HG03558 (cell line): ENCODE data around the gene EPAS1.

Experiments
- ATAC-seq: cut with Tn5 transposase; IDR thresholded peaks from one replicate; pipeline ENCODE4 v1.9.1; 2021; ENCODE audit warnings: moderate number of reproducible peaks; ENCODE audit not compliant: unreplicated experiment; ENCODE audit errors: extremely low read depth

Gene EPAS1

GRCh38 chr2:46317094-46317486, 19.9 kb downstream of the EPAS1 start:
- ATAC-seq = no peak

DNA sequence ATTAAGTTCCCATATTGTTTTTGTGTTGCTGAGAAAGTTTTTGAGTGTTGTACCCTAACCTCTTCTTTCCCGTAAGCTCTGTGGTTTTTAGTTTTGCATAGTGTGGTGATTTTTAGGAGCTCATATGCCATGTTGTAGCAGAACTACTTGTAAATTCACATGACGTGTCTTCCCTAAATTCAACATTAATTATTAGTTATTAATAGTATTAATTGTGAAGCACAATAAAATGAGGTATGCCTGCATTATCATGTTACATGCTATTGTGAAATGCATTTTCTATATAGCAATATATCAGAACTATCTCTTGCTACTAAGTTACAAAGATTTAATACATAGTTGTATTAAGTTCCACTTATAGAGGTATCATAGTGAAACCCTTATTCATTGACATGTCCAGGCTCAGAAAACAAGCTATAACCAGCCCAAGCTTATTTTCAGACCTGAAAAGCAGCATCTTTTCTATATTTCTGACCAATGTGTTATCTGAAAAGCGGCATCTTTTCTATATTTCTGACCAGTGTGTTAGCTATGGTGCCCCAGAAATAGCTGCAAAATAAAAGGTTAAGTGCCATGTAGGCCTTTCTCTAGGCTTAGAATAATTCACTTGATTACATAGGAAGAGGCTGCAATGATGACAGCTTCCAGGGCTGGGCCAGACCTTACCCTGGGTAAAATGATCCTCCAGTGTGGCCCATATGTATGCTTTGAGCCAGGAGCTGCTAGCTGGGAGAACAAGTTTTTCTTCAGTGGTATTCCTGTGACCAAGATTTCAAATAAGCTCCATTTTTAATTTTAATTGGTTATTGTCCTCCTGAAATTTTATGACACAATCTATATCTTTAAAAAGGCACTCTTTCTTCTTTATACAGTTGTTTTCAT, 21.6 kb downstream of the EPAS1 start:
- no peak for ATAC-seq

GRCh38 chr2:46319711-46320110, 22.5 kb downstream of the EPAS1 start:
- ATAC-seq = no peak

DNA sequence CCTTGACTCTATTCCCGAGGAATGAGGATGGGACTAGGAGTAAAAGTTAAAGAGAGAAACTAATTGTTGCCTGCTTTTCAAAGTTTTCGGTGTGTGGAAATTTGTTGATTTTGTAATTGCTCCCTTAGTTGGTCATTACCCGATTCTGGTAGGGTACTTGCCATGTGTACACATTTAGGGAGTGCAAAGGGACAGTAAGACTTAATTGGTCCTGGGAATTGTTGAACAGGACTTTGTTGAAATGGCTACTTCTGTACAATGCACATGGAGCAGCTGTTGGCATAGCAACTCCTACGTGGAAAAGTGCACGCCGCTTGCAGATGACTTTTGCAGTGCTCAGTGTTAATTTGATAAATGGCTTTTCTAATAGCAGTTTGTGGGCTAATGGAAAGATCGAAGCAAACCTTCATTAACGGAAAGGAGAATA, 22.9 kb downstream of the EPAS1 start:
- no peak for ATAC-seq

GRCh38 chr2:46323730-46324129, 26.5 kb downstream of the EPAS1 start:
- ATAC-seq = no peak

DNA sequence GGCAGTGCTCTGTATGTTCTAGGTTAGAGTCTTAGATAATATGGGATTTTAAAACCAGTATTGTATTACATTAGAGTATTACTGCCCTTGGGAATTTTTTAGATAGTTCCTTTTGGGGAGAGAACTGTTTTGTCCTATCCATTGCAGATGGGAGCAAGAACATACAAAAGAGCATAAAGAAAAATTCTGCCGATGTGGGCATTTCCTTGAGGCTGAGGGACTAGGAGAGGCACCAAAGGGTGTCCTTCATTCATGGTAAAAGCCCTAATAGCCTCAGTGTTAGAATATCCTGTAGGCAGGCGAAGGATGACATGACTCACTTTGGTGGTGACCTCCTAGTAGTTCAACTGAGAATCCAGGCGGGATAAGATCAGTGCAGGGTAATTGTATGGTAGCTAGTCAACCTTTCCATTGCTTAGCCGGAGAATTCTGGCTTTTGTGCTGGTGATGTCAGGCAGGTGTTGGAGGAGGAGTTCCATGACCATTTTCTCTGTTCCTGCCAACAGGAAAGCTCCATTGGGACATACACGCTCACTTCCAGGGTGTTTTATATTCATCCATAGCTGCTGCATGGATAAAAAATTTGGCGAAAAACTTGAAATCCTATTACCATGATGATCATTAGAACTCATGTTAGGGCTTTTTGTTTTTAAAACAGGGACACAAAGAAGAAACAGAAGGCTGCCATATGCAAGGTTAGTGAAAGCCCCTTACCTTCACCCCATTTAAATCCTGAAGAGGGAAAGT, 28.1 kb downstream of the EPAS1 start:
- ATAC-seq = no peak

DNA sequence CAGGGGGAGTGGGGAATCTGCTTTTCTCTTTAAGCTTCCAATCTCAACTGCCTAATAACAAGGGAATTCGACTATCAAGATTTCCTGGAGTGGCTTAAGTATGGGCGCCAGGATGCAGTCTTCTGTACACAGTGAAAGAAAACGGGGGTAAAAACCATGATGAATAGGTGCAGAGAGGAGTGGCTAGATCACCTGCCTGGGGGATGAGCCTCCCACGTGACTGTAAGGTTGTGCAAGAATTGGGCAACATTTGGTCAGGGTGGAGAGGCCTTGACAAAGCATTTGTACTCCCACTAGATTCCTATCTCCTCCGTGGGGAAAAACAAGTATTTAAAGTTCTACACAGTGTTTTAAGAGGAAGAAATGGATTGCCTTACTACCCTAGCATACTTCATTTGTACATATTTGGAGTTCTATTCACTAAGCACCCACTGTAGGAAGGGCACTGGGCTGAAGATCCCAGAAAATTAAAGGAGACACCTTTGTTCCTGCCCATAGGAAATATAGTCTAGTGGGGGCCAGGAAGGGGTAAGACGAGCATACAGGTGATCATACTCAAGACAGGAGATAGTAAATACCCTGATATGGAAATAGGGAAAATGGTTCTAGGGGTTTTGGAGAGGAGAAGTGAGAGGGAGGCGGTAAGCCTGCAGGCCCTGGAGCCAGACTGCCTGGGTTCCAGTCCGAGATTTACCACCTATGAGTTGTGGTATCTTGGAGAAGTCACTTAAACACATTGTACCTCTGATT, 29.2 kb downstream of the EPAS1 start:
- no peak for ATAC-seq

GRCh38 chr2:46327627-46328026, 30.4 kb downstream of the EPAS1 start:
- ATAC-seq = no peak

DNA sequence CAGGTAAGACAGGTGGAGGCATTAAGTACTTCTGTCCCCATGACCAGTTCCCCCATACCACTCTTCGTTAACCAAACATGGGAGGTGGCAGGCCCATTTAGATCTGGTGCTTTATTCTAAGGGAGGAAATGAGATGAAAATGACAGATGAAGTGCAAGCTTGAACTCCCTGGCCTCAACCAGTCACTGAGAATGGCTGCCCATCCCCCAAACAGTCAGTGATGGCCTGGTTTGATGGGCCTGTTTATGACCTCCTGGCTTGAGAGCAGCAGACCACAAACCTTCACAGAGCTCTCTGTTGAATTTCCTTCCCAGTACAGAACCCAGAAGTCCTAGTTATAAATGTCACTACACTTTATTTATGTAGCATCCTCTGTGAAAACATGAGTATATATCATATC, 31.1 kb downstream of the EPAS1 start:
- ATAC-seq = no peak

GRCh38 chr2:46328829-46329228, 31.6 kb downstream of the EPAS1 start:
- ATAC-seq = no peak

GRCh38 chr2:46329340-46329739, 32.1 kb downstream of the EPAS1 start:
- ATAC-seq = no peak

GRCh38 chr2:46329803-46330775, 32.9 kb downstream of the EPAS1 start:
- ATAC-seq = no peak

DNA sequence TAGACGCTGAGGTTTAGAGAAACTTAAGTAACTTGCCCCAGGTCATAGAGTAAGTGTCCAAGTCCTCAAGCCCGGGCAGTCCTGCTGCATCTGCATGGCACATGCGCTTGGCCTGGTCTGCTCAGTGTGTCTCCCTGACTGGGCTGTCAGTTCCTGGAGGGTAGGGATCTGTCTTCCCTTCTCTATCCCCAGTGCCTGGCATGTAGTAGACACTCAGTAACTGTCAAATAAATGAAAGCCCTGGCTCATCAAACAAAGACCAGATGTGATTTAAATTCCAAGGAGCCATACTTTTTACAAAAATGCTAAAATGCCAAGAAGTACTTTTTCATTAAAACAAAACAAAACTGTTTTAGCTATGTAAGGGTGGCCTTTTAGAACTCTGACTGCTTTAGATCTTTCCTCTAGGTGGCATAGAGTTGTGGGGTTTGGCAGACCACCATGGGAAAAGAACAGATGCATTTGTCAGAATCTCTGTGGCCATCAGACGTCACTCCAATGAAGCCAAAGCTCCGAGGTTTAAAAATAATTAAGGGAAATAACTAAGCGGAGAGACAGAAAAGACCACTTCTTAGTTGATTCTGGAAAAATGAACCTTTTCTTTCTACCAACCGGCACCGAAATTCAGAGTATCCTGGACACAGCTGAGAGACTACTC, 34.0 kb downstream of the EPAS1 start:
- no peak for ATAC-seq

DNA sequence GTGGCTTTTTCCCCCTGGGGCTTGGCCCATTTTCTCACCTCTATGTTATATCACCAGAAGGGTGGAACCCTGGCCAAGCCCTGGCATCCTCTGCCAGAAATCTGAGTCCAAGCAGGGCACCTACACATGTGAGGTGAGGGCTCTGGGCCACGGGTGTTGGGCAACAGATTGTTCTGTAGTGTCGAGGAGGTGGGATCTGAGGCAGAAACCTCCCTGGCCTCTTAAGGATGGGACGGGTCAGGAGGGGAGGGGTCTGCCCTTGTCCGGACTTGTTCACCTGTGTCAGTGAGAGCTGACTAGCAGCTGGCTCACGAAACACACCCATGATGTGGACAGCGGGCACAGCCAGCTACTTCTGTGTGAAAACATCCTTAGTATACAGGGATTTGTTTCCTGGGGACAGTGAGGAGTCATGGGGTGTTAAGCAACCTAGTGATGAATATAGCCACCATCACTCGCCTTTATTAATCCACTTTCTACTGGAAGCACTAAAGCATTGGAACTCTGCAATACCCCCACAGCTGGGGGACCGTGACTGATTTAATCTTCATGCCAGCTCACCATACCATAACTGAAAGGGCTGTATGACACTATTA, 35.6 kb downstream of the EPAS1 start:
- ATAC-seq = no peak

DNA sequence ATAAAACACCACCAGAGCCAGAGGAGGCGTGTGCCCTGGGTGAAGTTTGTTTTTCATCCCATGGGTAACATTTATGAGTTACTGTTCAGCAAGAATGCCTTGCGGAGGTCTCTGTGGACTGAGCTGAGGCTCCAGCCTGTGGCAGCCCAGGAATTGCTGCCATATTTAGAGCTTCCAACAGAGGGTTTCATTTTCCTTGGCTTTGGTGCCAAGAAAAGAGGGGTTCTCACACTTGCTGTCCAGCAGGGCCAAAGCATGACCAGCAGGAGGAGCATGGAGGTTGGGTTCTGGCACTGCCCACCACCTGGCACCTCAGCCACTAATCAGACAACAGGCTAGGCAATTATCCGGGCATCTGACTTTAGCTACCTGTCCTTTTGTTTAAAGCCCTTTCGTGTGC, 36.7 kb downstream of the EPAS1 start:
- ATAC-seq = no peak

DNA sequence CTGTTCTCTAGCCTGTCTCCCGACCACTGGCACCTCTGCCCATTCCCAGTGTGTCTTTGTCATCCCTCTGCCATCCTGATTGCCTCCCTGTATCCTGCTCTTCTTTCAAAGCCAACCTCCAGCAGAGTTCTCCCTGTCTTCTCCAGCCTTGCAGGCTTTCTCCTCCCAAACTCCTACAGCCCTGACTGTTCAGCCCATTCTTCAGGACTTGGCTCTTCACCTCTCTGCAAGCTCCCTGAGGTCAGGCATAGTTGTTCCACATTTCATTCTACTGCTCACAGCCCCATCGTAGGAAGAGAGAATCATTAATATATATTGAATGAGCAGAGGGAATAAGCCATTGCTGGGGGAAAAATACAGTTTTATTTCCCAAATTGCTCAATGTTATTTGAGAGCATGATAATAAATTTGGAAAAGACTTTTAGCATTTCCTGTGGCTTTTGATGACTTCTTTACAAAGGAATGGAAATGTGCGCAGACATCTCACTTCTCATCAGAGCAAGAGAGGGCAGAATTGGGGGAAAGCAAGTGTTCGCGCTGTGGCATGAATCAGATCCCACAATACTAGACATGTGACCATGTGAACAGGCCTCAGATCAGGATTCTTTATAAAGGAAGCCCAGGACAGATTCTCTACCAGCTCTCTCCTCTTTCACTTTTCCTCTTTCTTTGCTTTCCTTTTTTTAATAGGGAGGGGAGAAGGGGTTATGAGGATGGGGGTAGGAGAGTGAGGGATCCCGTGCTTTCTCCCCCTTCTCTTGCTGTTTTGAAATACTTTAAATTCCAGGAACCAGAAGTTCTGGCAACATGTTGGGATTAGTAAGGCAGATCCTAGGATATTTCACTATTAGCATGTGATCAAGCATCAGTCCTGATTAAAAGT, 37.4 kb downstream of the EPAS1 start:
- no peak for ATAC-seq

DNA sequence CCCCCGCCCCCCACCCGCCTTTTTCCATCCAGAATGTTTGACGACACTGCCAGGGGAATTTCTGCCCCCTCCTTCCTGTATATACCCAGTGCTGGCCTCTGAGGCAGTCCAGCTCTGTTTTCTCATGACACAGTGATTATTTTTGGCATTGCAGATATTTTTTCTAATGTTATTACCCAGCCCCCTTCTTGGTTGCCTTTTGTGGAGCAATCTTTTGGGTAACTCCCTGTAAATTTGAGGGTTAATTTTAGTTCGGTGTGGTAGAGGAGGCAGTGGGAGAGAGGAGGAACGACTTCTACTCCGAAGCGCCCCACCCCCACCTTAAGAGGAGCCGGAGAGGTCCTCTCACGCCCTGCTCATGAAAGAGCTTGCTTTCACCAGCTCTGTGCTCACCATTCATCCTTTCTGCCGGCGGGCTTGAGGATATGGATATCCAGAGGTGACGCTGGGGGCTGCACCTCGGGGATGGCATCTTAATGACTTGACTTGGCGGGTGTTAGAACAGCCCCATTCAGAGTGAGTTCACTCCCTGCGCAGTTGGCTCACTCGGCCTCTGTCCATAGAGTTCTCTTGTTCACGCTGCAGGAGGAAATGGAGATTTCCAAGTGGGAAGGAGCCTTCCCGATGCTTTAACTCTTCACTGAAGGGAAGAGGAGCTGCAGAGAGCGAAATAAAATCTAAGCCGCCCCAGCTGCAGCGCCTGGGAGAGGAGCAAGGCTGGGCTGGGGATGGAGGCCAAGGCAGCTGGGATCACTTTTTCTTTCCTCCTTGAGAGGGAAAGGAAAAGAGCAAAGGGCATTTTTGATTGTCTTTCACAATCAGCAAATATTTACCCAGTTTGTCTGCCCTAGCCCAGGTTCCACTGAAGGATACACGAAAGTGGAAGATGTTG, 38.4 kb downstream of the EPAS1 start:
- ATAC-seq = no peak
